ENCODE results near the gene DDAH1.

The DDAH1 gene

GRCh38 chr1:85295654-85296053 is 169.3 kb downstream of the DDAH1 start:
- DNase-seq = no peak

GRCh38 chr1:85295006-85295431 is 169.9 kb downstream of the DDAH1 start:
- no peak for DNase-seq

DNA sequence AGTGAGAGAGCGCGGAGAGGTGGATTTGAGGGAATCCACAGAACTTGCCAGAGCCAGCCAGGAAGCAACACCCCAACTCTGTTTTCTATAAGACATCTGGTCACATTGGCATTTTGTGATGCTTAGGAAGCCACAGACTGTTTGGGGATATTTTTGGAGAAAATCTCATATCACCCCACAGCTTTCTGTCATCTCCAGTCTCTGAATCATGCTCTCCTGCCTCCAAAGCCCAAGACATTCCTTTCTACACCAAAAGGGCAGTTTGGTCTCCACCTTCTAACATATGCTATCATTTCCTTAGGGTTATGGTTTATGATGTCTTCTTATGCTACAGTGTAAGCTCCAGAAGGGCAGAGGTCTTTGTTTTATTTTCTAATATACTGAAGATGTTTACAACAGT is 174.1 kb downstream of the DDAH1 start:
- no peak for DNase-seq

DNA sequence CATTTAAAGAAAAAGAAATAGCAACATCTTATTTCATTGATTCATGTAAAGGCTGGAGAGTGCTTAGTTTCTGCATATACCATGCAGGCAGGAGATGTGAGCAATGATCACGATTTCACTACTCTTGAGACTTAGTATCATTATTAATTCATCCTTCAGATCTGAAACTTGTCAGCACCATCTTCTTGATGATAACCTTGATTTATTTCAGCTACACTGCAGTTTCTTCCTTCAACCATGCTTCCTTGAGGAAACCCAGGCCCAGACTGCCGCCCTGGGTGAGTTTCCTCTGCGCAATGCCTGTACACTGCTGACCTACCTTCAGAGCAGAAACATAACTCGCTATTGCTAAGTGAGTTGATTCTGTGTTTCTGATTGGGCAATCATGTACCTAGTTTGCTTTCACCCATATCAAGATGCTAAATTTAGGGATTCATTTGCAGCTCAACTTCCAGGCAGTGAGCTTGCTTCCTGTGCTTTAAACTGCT is 175.1 kb downstream of the DDAH1 start:
- DNase-seq = no peak

- no peak for DNase-seq
Measured at GRCh38 chr1:85289207-85289847, 175.6 kb downstream of the DDAH1 start.

GRCh38 chr1:85284202-85284601 is 180.8 kb downstream of the DDAH1 start:
- no peak for DNase-seq

- no peak for DNase-seq
Measured at GRCh38 chr1:85283475-85284199, 181.3 kb downstream of the DDAH1 start.

GRCh38 chr1:85282424-85282823 is 182.5 kb downstream of the DDAH1 start:
- DNase-seq = no peak

GRCh38 chr1:85280636-85281035 is 184.3 kb downstream of the DDAH1 start:
- no peak for DNase-seq

GRCh38 chr1:85279458-85280080 is 185.4 kb downstream of the DDAH1 start:
- DNase-seq = no peak

- no peak for DNase-seq
Measured at GRCh38 chr1:85278853-85279314, 186.1 kb downstream of the DDAH1 start.

DNA sequence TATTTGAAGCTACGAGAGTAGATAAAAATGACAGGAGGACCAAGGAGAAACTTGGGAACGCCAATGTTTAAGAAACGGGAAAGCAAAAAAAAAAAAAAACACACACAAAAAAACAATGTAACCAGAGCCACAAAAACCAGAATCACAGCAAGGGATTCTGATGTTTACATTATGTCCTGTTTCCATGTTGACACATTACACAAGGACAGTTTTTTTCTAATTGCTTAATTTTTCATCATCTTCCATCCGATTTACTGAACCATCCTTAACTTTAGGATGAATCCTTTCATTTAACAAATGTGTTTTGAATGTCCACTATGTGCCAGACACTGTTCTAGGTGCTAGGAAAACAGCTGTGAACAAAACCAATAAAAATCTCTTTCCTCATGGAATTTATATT is 187.2 kb downstream of the DDAH1 start:
- no peak for DNase-seq

- DNase-seq = no peak
Measured at GRCh38 chr1:85276978-85277639, 187.8 kb downstream of the DDAH1 start.

GRCh38 chr1:85276215-85276977 is 188.6 kb downstream of the DDAH1 start, which contains the start of gene BCL10:
TSS of gene BCL10 (minus strand) at chr1:85276632. CDS start at chr1:85276352, 280 bp downstream.
- DNase-seq = peak; percentile 96

- peak; percentile 25 for DNase-seq
Measured at GRCh38 chr1:85275701-85276214, 189.2 kb downstream of the DDAH1 start.

DNA sequence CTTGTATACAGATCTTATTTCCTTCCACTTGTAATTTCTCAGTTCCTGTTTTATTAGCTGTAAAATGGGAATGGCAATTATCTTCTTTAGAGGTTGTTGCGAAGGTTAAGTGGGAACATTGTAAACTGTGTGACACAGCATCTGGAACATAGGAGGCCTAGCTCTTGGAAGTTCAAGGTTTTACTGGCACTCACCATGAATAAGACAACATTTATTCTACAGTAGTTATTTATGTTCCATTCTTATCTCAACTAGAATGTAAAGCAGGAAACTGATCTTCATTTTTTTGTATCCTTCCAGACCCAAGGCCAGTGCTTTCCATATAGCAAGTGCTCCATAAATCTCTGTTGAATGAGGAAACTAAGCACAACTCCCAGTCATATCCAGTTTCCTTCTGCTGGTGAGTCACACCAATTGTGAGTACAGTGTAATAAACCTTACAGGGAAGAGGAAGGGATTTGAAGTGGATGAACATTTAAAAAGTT is 189.9 kb downstream of the DDAH1 start:
- DNase-seq = no peak

GRCh38 chr1:85273397-85273796 is 191.6 kb downstream of the DDAH1 start:
- DNase-seq = no peak

- no peak for DNase-seq
Measured at GRCh38 chr1:85268801-85269585, 196.0 kb downstream of the DDAH1 start.
